HCT116 (cell line): Measurements from ENCODE around the gene RAI2. TPM values are rescaled to one million over a fixed set of nuclear protein-coding genes. Genes with fewer than 3 reads are reported as not detected.

Experiments
- ATAC-seq: fragments of 200-7000 bp; cut with Tn5 transposase; 2 replicates; pipeline ENCODE4 v1.9.1; 2020; ENCODE audit warnings: mild to moderate bottlenecking, moderate library complexity
- BruUV-seq: library from RNA; stranded (reverse); fragments of 400-500 nt; replicated peaks from 2 replicates; lab custom pipeline; 2021; lab: Mats Ljungman, UMichigan
- CTCF ChIA-PET: fragments of 300-600 bp; sonication (Branson Sonifier 250); formaldehyde crosslinking; loops from one replicate; lab custom pipeline; 2021; ENCODE audit warnings: antibody characterized with exemption; lab: Charles Lee
- POLR2A ChIA-PET: fragments of 300-600, 350-600 bp; sonication (Branson Sonifier 250); formaldehyde crosslinking; loops from one replicate; lab custom pipeline; 2021; ENCODE audit warnings: antibody characterized with exemption; lab: Charles Lee
- RAD21 ChIA-PET, 2 experiments: fragments of 300-600 bp; sonication (Branson Sonifier 250); formaldehyde crosslinking; loops; one replicate each; lab custom pipeline; 2023; ENCODE audit warnings: low total read pairs in 2 of 2; ENCODE audit not compliant: uncharacterized antibody in 2 of 2, unreplicated experiment in 2 of 2, low non-redundant PET in 1 of 2; lab: Charles Lee
- DNase-seq: peaks from one replicate; pipeline ENCODE4 v3.0.0-alpha.2; 2010; ENCODE audit warnings: low read depth, low spot score
- H2AFZ ChIP-seq: fragments of 200-600 bp; shearing (Covaris generic), sonication (generic); 2 replicates; pipeline ENCODE4 v1.6.1; 2017; ENCODE audit warnings: low read depth, mixed run types, mixed read lengths, antibody characterized with exemption, low read length; ENCODE audit not compliant: poor library complexity, severe bottlenecking
- H3K27ac ChIP-seq: 2 replicates; pipeline ENCODE4 v1.5.1; 2012; ENCODE audit warnings: low read depth, low read length
- H3K27me3 ChIP-seq: fragments of 200-600 bp; sonication (generic); 2 replicates; pipeline ENCODE4 v1.6.1; 2016; ENCODE audit warnings: mixed run types, low read length, mixed read lengths; ENCODE audit not compliant: insufficient read depth
- H3K36me3 ChIP-seq, 2 experiments: fragments of 200-500 bp in 1 of 2; fragments of 200-600 bp in 1 of 2; sonication (Bioruptor generic) in 1 of 2; sonication (generic) in 1 of 2; 2 replicates each; pipeline versions ENCODE4 v1.5.1 to v1.6.1; 2014 to 2016; ENCODE audit warnings: low read length in 2 of 2, inconsistent platforms in 1 of 2, mixed read lengths in 1 of 2, mixed run types in 1 of 2; ENCODE audit not compliant: insufficient read depth in 2 of 2, control insufficient read depth in 1 of 2
- H3K4me1 ChIP-seq, 2 experiments: fragments of 200-600 bp in 1 of 2; sonication (generic) in 1 of 2; 2 replicates each; pipeline versions ENCODE4 v1.5.1 to v1.6.1; 2012 to 2017; ENCODE audit warnings: low read length in 2 of 2, inconsistent platforms in 1 of 2, mild to moderate bottlenecking in 1 of 2, mixed read lengths in 1 of 2, mixed run types in 1 of 2, moderate library complexity in 1 of 2; ENCODE audit not compliant: insufficient read depth in 2 of 2, control insufficient read depth in 1 of 2
- H3K4me2 ChIP-seq: fragments of 200-600 bp; sonication (generic); 2 replicates; pipeline ENCODE4 v1.6.1; 2017; ENCODE audit warnings: mixed run types, low read length, mixed read lengths
- H3K4me3 ChIP-seq, 2 experiments: fragments of 200-600 bp in 1 of 2; sonication (generic) in 1 of 2; replicated peaks in 1 of 2; 2 replicates each; pipeline ENCODE4 v1.5.1; 2011 to 2016; ENCODE audit warnings: low read length in 2 of 2, control low read depth in 1 of 2, low read depth in 1 of 2, mild to moderate bottlenecking in 1 of 2, mixed read lengths in 1 of 2, mixed run types in 1 of 2
- H3K79me2 ChIP-seq: fragments of 200-600 bp; sonication (generic); 2 replicates; pipeline ENCODE4 v1.6.1; 2017; ENCODE audit warnings: mild to moderate bottlenecking, mixed run types, low read length, moderate library complexity, mixed read lengths; ENCODE audit not compliant: insufficient read depth
- H3K9ac ChIP-seq: fragments of 200-600 bp; sonication (generic); 2 replicates; pipeline ENCODE4 v1.6.1; 2016; ENCODE audit warnings: low read length, mixed read lengths
- H3K9me2 ChIP-seq: fragments of 200-600 bp; sonication (generic), shearing (Covaris generic); 2 replicates; pipeline ENCODE4 v1.6.1; 2017; ENCODE audit warnings: mixed run types, mild to moderate bottlenecking, moderate library complexity; ENCODE audit not compliant: insufficient read depth
- H3K9me3 ChIP-seq, 2 experiments: fragments of 200-500 bp in 1 of 2; fragments of 200-600 bp in 1 of 2; sonication (Bioruptor generic) in 1 of 2; sonication (generic) in 1 of 2; 2 replicates each; pipeline ENCODE4 v1.6.1; 2014 to 2017; ENCODE audit warnings: low read length in 2 of 2, mixed read lengths in 2 of 2, inconsistent platforms in 1 of 2, low read depth in 1 of 2, mild to moderate bottlenecking in 1 of 2, mixed run types in 1 of 2, moderate library complexity in 1 of 2; ENCODE audit not compliant: control insufficient read depth in 1 of 2, insufficient read depth in 1 of 2
- H4K20me1 ChIP-seq: fragments of 200-600 bp; sonication (generic), shearing (Covaris generic); 2 replicates; pipeline ENCODE4 v1.6.1; 2017; ENCODE audit warnings: mixed run types, mild to moderate bottlenecking, moderate library complexity; ENCODE audit not compliant: insufficient read depth
- CBX3 ChIP-seq: IDR thresholded peaks from 2 replicates; pipeline ENCODE4 v1.6.1; 2012; ENCODE audit warnings: low read depth
- EGR1 ChIP-seq: IDR thresholded peaks from 2 replicates; pipeline ENCODE4 v1.6.1; 2012; ENCODE audit warnings: low read depth
- EZH2 ChIP-seq: fragments of 200-600 bp; sonication (generic); IDR thresholded peaks from 2 replicates; pipeline ENCODE4 v1.6.1; 2017; ENCODE audit warnings: antibody characterized with exemption, mixed run types
- EZH2phosphoT487 ChIP-seq: fragments of 200-600 bp; IDR thresholded peaks from 2 replicates; pipeline ENCODE4 v1.6.1; 2018; ENCODE audit warnings: antibody characterized with exemption, borderline replicate concordance
- FOSL1 ChIP-seq: IDR thresholded peaks from 2 replicates; pipeline ENCODE4 v1.6.1; 2012; ENCODE audit warnings: low read depth
- SP1 ChIP-seq: IDR thresholded peaks from 2 replicates; pipeline ENCODE4 v1.6.1; 2012; ENCODE audit warnings: low read depth
- TCF7L2 ChIP-seq: IDR thresholded peaks from 2 replicates; pipeline ENCODE4 v1.7.0; 2011; ENCODE audit warnings: borderline replicate concordance, inconsistent platforms; ENCODE audit not compliant: insufficient read depth, insufficient read length; ENCODE audit errors: extremely low read depth
- YY1 ChIP-seq: IDR thresholded peaks from 2 replicates; pipeline ENCODE4 v1.6.1; 2011; ENCODE audit warnings: low read length, low read depth, moderate library complexity, mild to moderate bottlenecking; ENCODE audit not compliant: insufficient replicate concordance; ENCODE audit errors: extremely low read depth
- ZFX ChIP-seq: fragments of 450-650 bp; IDR thresholded peaks from 2 replicates; pipeline ENCODE4 v1.6.1; 2017
- intact Hi-C: fragments of 100-400 bp; cut with micrococcal nuclease; formaldehyde crosslinking; loops from 2 replicates; pipeline ENCODE4 v1.10.0; 2022
- total RNA-seq: library from RNA; stranded (reverse); gene quantifications from one replicate; pipeline ENCODE4 v1.2.1, GENCODE V29; 2021; ENCODE audit not compliant: unreplicated experiment
- TF ChIP-seq, protein P1 (sequence below): IDR thresholded peaks from 2 replicates; pipeline ENCODE4 v1.6.1; 2012
- TF ChIP-seq, protein P2 (sequence below): IDR thresholded peaks from 2 replicates; pipeline ENCODE4 v1.6.1; 2011; ENCODE audit warnings: mild to moderate bottlenecking, low read length, moderate library complexity; ENCODE audit not compliant: insufficient replicate concordance; ENCODE audit errors: extremely low read depth
- TF ChIP-seq, protein P3 (sequence below): IDR thresholded peaks from 2 replicates; pipeline ENCODE4 v1.6.1; 2012; ENCODE audit warnings: low read depth

RAI2 gene
- total RNA-seq, 1 experiment from 2014 or later = not detected

DNA sequence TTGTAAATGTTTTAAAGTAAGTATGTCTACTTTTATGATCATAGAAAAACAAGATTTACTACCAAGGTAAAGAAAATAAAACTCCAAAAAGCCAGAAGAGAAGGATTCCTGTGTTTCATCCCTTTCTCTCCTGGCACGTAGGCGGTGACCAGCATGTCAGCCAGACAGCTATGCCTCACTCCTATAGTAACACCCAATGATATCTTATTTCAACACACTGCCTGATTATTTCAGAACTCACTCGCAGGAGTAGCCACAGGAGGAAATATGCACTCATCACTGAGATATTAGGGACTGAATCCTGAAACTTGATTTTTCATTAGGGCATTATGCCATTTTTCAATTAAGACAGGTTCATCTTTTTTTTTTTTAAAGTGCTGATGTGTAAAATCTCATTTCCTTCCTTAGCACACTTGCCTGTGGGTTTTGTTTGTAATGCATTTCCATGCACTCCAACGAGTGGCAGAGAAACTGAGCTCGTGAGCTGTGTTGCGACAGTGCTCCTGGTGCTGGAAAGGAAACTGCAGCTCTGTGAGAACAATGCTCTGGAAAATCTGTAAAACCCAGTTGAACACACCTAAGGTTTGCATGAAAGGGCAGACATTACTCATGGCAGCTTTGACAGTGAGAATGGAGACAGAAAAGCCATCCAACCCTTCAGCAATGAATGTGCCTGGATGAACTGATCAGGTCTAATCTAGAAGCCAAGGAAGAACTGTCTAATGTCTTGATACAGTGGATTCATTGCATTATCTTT, 18.2 kb downstream of the RAI2 start:
- POLR2A ChIA-PET = no interaction called here

More for the DNA sequence above, 18.2 kb downstream of the RAI2 start:
- Histone ChIP-seq H3K27me3 (peaks cover 12% of the 10 kb centered on the region; the same call in 1 of the 2 replicates), H3K4me1 (no peaks in the 10 kb centered on the region), H3K9me2 (no peaks in the 10 kb centered on the region), H3K9ac (no peak overlapping the region), H2AFZ (no peak overlapping the region), H3K4me2 (no peak overlapping the region), H4K20me1 (no peaks in the 10 kb centered on the region), H3K79me2 (no peaks in the 10 kb centered on the region), H3K4me3 (no peak overlapping the region), H3K36me3 (no peaks in the 10 kb centered on the region), H3K27ac (no peak overlapping the region), H3K9me3 (no peaks in the 10 kb centered on the region)
- TF ChIP-seq ZFX = no peak
- no peak for TF ChIP-seq EZH2phosphoT487
- no peak for TF ChIP-seq CBX3
- no peak for TF ChIP-seq YY1
- TF ChIP-seq SP1 = no peak
- no peak for TF ChIP-seq TCF7L2
- TF ChIP-seq, protein P1, sequence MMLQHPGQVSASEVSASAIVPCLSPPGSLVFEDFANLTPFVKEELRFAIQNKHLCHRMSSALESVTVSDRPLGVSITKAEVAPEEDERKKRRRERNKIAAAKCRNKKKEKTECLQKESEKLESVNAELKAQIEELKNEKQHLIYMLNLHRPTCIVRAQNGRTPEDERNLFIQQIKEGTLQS = no peak
- TF ChIP-seq, protein P2, sequence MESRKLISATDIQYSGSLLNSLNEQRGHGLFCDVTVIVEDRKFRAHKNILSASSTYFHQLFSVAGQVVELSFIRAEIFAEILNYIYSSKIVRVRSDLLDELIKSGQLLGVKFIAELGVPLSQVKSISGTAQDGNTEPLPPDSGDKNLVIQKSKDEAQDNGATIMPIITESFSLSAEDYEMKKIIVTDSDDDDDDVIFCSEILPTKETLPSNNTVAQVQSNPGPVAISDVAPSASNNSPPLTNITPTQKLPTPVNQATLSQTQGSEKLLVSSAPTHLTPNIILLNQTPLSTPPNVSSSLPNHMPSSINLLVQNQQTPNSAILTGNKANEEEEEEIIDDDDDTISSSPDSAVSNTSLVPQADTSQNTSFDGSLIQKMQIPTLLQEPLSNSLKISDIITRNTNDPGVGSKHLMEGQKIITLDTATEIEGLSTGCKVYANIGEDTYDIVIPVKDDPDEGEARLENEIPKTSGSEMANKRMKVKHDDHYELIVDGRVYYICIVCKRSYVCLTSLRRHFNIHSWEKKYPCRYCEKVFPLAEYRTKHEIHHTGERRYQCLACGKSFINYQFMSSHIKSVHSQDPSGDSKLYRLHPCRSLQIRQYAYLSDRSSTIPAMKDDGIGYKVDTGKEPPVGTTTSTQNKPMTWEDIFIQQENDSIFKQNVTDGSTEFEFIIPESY = no peak
- TF ChIP-seq, protein P3, sequence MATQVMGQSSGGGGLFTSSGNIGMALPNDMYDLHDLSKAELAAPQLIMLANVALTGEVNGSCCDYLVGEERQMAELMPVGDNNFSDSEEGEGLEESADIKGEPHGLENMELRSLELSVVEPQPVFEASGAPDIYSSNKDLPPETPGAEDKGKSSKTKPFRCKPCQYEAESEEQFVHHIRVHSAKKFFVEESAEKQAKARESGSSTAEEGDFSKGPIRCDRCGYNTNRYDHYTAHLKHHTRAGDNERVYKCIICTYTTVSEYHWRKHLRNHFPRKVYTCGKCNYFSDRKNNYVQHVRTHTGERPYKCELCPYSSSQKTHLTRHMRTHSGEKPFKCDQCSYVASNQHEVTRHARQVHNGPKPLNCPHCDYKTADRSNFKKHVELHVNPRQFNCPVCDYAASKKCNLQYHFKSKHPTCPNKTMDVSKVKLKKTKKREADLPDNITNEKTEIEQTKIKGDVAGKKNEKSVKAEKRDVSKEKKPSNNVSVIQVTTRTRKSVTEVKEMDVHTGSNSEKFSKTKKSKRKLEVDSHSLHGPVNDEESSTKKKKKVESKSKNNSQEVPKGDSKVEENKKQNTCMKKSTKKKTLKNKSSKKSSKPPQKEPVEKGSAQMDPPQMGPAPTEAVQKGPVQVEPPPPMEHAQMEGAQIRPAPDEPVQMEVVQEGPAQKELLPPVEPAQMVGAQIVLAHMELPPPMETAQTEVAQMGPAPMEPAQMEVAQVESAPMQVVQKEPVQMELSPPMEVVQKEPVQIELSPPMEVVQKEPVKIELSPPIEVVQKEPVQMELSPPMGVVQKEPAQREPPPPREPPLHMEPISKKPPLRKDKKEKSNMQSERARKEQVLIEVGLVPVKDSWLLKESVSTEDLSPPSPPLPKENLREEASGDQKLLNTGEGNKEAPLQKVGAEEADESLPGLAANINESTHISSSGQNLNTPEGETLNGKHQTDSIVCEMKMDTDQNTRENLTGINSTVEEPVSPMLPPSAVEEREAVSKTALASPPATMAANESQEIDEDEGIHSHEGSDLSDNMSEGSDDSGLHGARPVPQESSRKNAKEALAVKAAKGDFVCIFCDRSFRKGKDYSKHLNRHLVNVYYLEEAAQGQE = no peak
- TF ChIP-seq FOSL1 = no peak
- no peak for TF ChIP-seq EGR1
- TF ChIP-seq EZH2 = no peak
- no peak for DNase-seq
- CTCF ChIA-PET = no interaction called here
- intact Hi-C loops = no loop called here
- ATAC-seq = no peak
- RAD21 ChIA-PET = no interaction called here
- no TSS peak for BruUV-seq
